Measurements from ENCODE around the gene PSMB7.

The PSMB7 gene

DNA sequence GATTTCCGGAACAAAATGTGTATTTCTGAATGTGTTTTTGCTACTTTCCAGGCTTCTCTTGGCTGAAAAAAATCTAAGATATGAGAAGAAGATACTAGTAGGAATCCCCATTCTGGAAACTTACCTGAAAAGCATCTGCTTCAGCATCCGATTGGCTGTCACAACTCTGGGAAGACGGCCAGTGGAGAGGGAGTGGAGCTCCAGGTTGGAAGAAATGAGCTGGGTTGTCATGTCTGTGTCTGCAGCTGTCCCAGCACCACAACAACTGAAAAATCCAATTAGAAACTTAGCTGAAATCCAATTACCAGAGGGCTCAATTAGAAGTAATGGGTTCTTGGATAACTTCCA is 3.0 kb downstream of the PSMB7 start:
- Histone ChIP-seq H3K9me3 (ENCODE audit: control insufficient read depth in 2 of 2, low read length in 2 of 2) (no peaks in the 10 kb centered on the region), H3K36me3 (ENCODE audit: control insufficient read depth in 2 of 2, insufficient read depth in 2 of 2, low read length in 2 of 2) (peaks cover 44 to 57% of the 10 kb centered on the region in 2 donors), H3K9ac (ENCODE audit: low read depth in 1 of 2, low read length in 2 of 2) (no peak overlapping the region), H3K27me3 (ENCODE audit: control insufficient read depth in 2 of 2, insufficient read depth in 2 of 2, low read length in 2 of 2) (no peaks in the 10 kb centered on the region), H3K4me1 (ENCODE audit: control insufficient read depth in 2 of 2, insufficient read depth in 2 of 2, low read length in 2 of 2) (peaks cover 9 to 10% of the 10 kb centered on the region in 2 donors), H3K27ac (ENCODE audit: low read depth in 2 of 2, low read length in 2 of 2) (no peak overlapping the region), H3K4me3 (ENCODE audit: low read length in 2 of 2) (no peak overlapping the region)

- Histone ChIP-seq H3K27ac (ENCODE audit: low read depth in 2 of 2, low read length in 2 of 2) (no peak overlapping the region), H3K4me3 (ENCODE audit: low read length in 2 of 2) (no peak overlapping the region), H3K36me3 (ENCODE audit: control insufficient read depth in 2 of 2, insufficient read depth in 2 of 2, low read length in 2 of 2) (peaks cover 49 to 61% of the 10 kb centered on the region in 2 donors), H3K9ac (ENCODE audit: low read depth in 1 of 2, low read length in 2 of 2) (no peak overlapping the region), H3K9me3 (ENCODE audit: control insufficient read depth in 2 of 2, low read length in 2 of 2) (no peaks in the 10 kb centered on the region), H3K4me1 (ENCODE audit: control insufficient read depth in 2 of 2, insufficient read depth in 2 of 2, low read length in 2 of 2) (peaks cover 9 to 10% of the 10 kb centered on the region in 2 donors), H3K27me3 (ENCODE audit: control insufficient read depth in 2 of 2, insufficient read depth in 2 of 2, low read length in 2 of 2) (no peaks in the 10 kb centered on the region)
Measured at GRCh38 chr9:124411514-124412227, 3.6 kb downstream of the PSMB7 start.

DNA sequence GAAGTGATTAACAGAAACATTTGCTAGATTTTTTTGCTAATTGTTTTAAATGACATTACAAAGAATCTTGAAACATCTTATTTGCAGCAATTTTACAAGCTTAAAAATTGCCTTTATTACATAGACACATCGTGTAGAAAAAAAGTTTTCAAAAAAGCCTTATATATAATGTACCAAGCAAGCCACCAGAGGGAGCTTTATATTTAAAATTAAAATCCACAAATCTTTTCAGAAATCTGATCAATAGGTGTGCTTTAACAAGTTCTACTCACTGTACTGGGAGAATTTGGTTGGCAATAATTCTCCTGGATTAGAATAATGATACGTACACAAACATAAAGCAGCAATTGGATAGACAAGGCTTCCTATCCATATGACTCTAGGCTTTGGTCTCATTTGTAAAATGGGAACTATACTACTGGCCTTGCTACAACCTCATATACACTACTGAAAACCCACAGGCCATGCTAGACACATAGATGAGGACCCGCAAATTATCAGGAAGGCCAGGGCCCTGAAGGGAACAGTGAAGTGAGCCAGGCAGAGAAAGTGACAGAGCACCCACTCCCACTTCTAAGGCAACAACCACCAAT is 4.8 kb downstream of the PSMB7 start:
- peaks cover 9 to 10% of the 10 kb centered on the region in 2 donors for H3K4me1 ChIP-seq (ENCODE audit: control insufficient read depth in 2 of 2, insufficient read depth in 2 of 2, low read length in 2 of 2)
- no peak overlapping the region for H3K4me3 ChIP-seq (ENCODE audit: low read length in 2 of 2)
- no peak overlapping the region for H3K9ac ChIP-seq (ENCODE audit: low read depth in 1 of 2, low read length in 2 of 2)
- no peaks in the 10 kb centered on the region for H3K9me3 ChIP-seq (ENCODE audit: control insufficient read depth in 2 of 2, low read length in 2 of 2)
- peaks cover 53 to 72% of the 10 kb centered on the region in 2 donors for H3K36me3 ChIP-seq (ENCODE audit: control insufficient read depth in 2 of 2, insufficient read depth in 2 of 2, low read length in 2 of 2)
- no peaks in the 10 kb centered on the region for H3K27me3 ChIP-seq (ENCODE audit: control insufficient read depth in 2 of 2, insufficient read depth in 2 of 2, low read length in 2 of 2)
- no peak overlapping the region for H3K27ac ChIP-seq (ENCODE audit: low read depth in 2 of 2, low read length in 2 of 2)

GRCh38 chr9:124409410-124409809 is 5.8 kb downstream of the PSMB7 start:
- no peak overlapping the region for H3K27ac ChIP-seq (ENCODE audit: low read depth in 2 of 2, low read length in 2 of 2)
- H3K9ac ChIP-seq (ENCODE audit: low read depth in 1 of 2, low read length in 2 of 2) = no peak overlapping the region
- H3K4me1 ChIP-seq (ENCODE audit: control insufficient read depth in 2 of 2, insufficient read depth in 2 of 2, low read length in 2 of 2) = peaks cover 4 to 6% of the 10 kb centered on the region in 2 donors
- no peak overlapping the region for H3K4me3 ChIP-seq (ENCODE audit: low read length in 2 of 2)
- no peaks in the 10 kb centered on the region for H3K27me3 ChIP-seq (ENCODE audit: control insufficient read depth in 2 of 2, insufficient read depth in 2 of 2, low read length in 2 of 2)
- peaks cover 61 to 80% of the 10 kb centered on the region in 2 donors for H3K36me3 ChIP-seq (ENCODE audit: control insufficient read depth in 2 of 2, insufficient read depth in 2 of 2, low read length in 2 of 2)
- no peaks in the 10 kb centered on the region for H3K9me3 ChIP-seq (ENCODE audit: control insufficient read depth in 2 of 2, low read length in 2 of 2)

- H3K27me3 ChIP-seq (ENCODE audit: control insufficient read depth in 2 of 2, insufficient read depth in 2 of 2, low read length in 2 of 2) = no peaks in the 10 kb centered on the region
- no peak overlapping the region for H3K4me3 ChIP-seq (ENCODE audit: low read length in 2 of 2)
- no peak overlapping the region for H3K9ac ChIP-seq (ENCODE audit: low read depth in 1 of 2, low read length in 2 of 2)
- H3K27ac ChIP-seq (ENCODE audit: low read depth in 2 of 2, low read length in 2 of 2) = no peak overlapping the region
- peaks cover 0 to 4% of the 10 kb centered on the region in 2 donors for H3K4me1 ChIP-seq (ENCODE audit: control insufficient read depth in 2 of 2, insufficient read depth in 2 of 2, low read length in 2 of 2)
- no peaks in the 10 kb centered on the region for H3K9me3 ChIP-seq (ENCODE audit: control insufficient read depth in 2 of 2, low read length in 2 of 2)
- peaks cover 52% of the 10 kb centered on the region in 2 donors for H3K36me3 ChIP-seq (ENCODE audit: control insufficient read depth in 2 of 2, insufficient read depth in 2 of 2, low read length in 2 of 2)
Measured at GRCh38 chr9:124403246-124403645, 12.0 kb downstream of the PSMB7 start.

- H3K36me3 ChIP-seq (ENCODE audit: control insufficient read depth in 2 of 2, insufficient read depth in 2 of 2, low read length in 2 of 2) = peaks cover 33 to 38% of the 10 kb centered on the region in 2 donors
- H3K4me3 ChIP-seq (ENCODE audit: low read length in 2 of 2) = no peak overlapping the region
- no peaks in the 10 kb centered on the region for H3K9me3 ChIP-seq (ENCODE audit: control insufficient read depth in 2 of 2, low read length in 2 of 2)
- no peak overlapping the region for H3K9ac ChIP-seq (ENCODE audit: low read depth in 1 of 2, low read length in 2 of 2)
- H3K27ac ChIP-seq (ENCODE audit: low read depth in 2 of 2, low read length in 2 of 2) = peak overlapping the region in 1 of 2 donors; percentile 38
- no peaks in the 10 kb centered on the region for H3K27me3 ChIP-seq (ENCODE audit: control insufficient read depth in 2 of 2, insufficient read depth in 2 of 2, low read length in 2 of 2)
- H3K4me1 ChIP-seq (ENCODE audit: control insufficient read depth in 2 of 2, insufficient read depth in 2 of 2, low read length in 2 of 2) = peaks cover 0 to 4% of the 10 kb centered on the region in 2 donors
Measured at GRCh38 chr9:124399968-124400940, 15.0 kb downstream of the PSMB7 start.

- H3K4me3 ChIP-seq (ENCODE audit: low read length in 2 of 2) = no peak overlapping the region
- H3K9me3 ChIP-seq (ENCODE audit: control insufficient read depth in 2 of 2, low read length in 2 of 2) = no peaks in the 10 kb centered on the region
- no peaks in the 10 kb centered on the region for H3K27me3 ChIP-seq (ENCODE audit: control insufficient read depth in 2 of 2, insufficient read depth in 2 of 2, low read length in 2 of 2)
- peak overlapping the region in 1 of 2 donors; percentile 41 for H3K27ac ChIP-seq (ENCODE audit: low read depth in 2 of 2, low read length in 2 of 2)
- peaks cover 27 to 33% of the 10 kb centered on the region in 2 donors for H3K36me3 ChIP-seq (ENCODE audit: control insufficient read depth in 2 of 2, insufficient read depth in 2 of 2, low read length in 2 of 2)
- H3K4me1 ChIP-seq (ENCODE audit: control insufficient read depth in 2 of 2, insufficient read depth in 2 of 2, low read length in 2 of 2) = peaks cover 0 to 4% of the 10 kb centered on the region in 2 donors
- no peak overlapping the region for H3K9ac ChIP-seq (ENCODE audit: low read depth in 1 of 2, low read length in 2 of 2)
Measured at GRCh38 chr9:124399323-124399967, 15.8 kb downstream of the PSMB7 start.

DNA sequence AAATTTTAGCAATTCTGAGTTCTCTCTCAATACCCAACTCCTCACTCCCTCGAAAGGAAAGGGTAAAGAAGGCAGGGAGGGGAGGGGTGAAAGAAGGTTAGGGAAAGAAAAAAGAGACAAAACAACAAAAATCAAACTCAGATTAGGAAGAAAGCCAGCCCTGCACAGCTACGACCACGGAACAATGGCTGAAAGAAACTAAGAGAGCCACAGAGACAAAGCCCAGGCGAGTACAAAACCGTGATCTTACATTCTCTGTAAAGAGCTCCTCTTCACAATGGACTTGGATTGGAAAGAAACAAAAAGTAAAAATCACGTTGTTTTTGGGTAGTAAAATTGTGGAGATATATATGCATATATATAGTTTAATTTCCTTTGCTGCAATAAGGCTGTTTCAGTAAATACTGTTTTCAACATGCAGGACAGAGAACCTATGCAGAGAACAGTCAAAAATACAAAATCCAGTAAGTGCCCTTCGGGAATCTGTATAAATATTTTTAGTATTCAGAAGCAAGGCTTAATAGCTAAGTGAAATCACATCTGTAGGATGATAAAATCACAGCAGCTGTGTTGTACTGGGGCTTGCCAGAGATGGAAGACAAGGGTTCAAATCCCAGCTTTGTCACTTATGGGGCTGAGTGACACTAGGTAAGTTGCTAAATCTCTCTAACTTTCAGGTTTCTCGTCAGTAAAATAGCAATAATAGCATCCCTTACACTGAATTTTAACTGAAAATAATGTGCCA is 16.9 kb downstream of the PSMB7 start:
- Histone ChIP-seq H3K9ac (ENCODE audit: low read depth in 1 of 2, low read length in 2 of 2) (no peak overlapping the region), H3K27ac (ENCODE audit: low read depth in 2 of 2, low read length in 2 of 2) (no peak overlapping the region), H3K4me3 (ENCODE audit: low read length in 2 of 2) (no peak overlapping the region), H3K9me3 (ENCODE audit: control insufficient read depth in 2 of 2, low read length in 2 of 2) (no peaks in the 10 kb centered on the region), H3K27me3 (ENCODE audit: control insufficient read depth in 2 of 2, insufficient read depth in 2 of 2, low read length in 2 of 2) (no peaks in the 10 kb centered on the region), H3K36me3 (ENCODE audit: control insufficient read depth in 2 of 2, insufficient read depth in 2 of 2, low read length in 2 of 2) (peaks cover 22 to 27% of the 10 kb centered on the region in 2 donors), H3K4me1 (ENCODE audit: control insufficient read depth in 2 of 2, insufficient read depth in 2 of 2, low read length in 2 of 2) (peaks cover 0 to 4% of the 10 kb centered on the region in 2 donors)

DNA sequence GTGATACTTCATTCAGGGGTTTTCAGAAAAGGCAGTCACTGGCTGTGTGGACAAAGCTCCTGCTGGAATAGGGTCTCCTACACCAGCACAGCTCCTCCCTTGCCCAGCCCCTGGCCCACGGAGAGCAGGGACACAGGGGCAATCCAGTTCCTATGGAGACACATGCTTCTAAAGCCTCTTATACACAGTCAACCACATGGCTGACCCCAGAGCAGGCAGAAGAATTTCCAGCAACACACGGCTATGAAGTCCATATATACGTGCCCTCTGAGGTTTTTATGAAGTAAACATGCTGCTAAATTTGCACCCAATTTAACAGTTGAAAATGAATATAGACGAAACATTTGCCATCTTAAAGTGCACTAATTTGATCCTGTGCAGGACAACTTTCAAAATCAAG is 19.4 kb downstream of the PSMB7 start:
- Histone ChIP-seq H3K9ac (ENCODE audit: low read depth in 1 of 2, low read length in 2 of 2) (no peak overlapping the region), H3K4me1 (ENCODE audit: control insufficient read depth in 2 of 2, insufficient read depth in 2 of 2, low read length in 2 of 2) (peaks cover 0 to 7% of the 10 kb centered on the region in 2 donors), H3K27me3 (ENCODE audit: control insufficient read depth in 2 of 2, insufficient read depth in 2 of 2, low read length in 2 of 2) (no peaks in the 10 kb centered on the region), H3K4me3 (ENCODE audit: low read length in 2 of 2) (no peak overlapping the region), H3K9me3 (ENCODE audit: control insufficient read depth in 2 of 2, low read length in 2 of 2) (no peaks in the 10 kb centered on the region), H3K36me3 (ENCODE audit: control insufficient read depth in 2 of 2, insufficient read depth in 2 of 2, low read length in 2 of 2) (peaks cover 11 to 17% of the 10 kb centered on the region in 2 donors), H3K27ac (ENCODE audit: low read depth in 2 of 2, low read length in 2 of 2) (no peak overlapping the region)
